DND-41 (cell line): ENCODE data around the gene POLR3B.

Experiments used
- ATAC-seq: fragments of 200-7000 bp; cut with Tn5 transposase; 3 replicates; pipeline ENCODE4 v1.9.1; 2021; ENCODE audit warnings: low read depth; ENCODE audit not compliant: insufficient read depth
- DNase-seq: peaks from one replicate; pipeline ENCODE4 v3.0.0-alpha.2; 2020
- H2AFZ ChIP-seq: 2 replicates; pipeline ENCODE4 v1.6.0; 2012; ENCODE audit warnings: low read depth, low read length
- H3K27ac ChIP-seq: 2 replicates; pipeline ENCODE4 v1.5.1; 2012; ENCODE audit warnings: low read length, inconsistent platforms
- H3K27me3 ChIP-seq: fragments of 200-600 bp; sonication (generic); 2 replicates; pipeline ENCODE4 v1.6.0; 2012; ENCODE audit warnings: low read length, mild to moderate bottlenecking, inconsistent platforms; ENCODE audit not compliant: insufficient read depth, poor library complexity
- H3K36me3 ChIP-seq: 2 replicates; pipeline ENCODE4 v1.5.1; 2012; ENCODE audit warnings: low read length, inconsistent platforms; ENCODE audit not compliant: insufficient read depth
- H3K4me1 ChIP-seq: 2 replicates; pipeline ENCODE4 v1.5.1; 2012; ENCODE audit warnings: mild to moderate bottlenecking, low read length; ENCODE audit not compliant: insufficient read depth
- H3K4me2 ChIP-seq: 2 replicates; pipeline ENCODE4 v1.6.0; 2012; ENCODE audit warnings: mild to moderate bottlenecking, moderate library complexity, low read length, inconsistent platforms; ENCODE audit not compliant: insufficient read depth
- H3K4me3 ChIP-seq, 2 experiments: fragments of 200-600 bp in 1 of 2; shearing (Covaris generic) in 1 of 2; 2 replicates each; pipeline ENCODE4 v1.5.1; 2012 to 2016; ENCODE audit warnings: inconsistent platforms in 2 of 2, low read length in 2 of 2, mild to moderate bottlenecking in 2 of 2, low read depth in 1 of 2, moderate library complexity in 1 of 2
- H3K79me2 ChIP-seq: 2 replicates; pipeline ENCODE4 v1.6.0; 2012; ENCODE audit warnings: low read length, inconsistent platforms; ENCODE audit not compliant: insufficient read depth
- H3K9ac ChIP-seq: 2 replicates; pipeline ENCODE4 v1.6.0; 2012; ENCODE audit warnings: low read depth, mild to moderate bottlenecking, inconsistent platforms, low read length, moderate library complexity
- H3K9me3 ChIP-seq: 2 replicates; pipeline ENCODE4 v1.5.1; 2012; ENCODE audit warnings: low read length, moderate library complexity, mild to moderate bottlenecking, inconsistent platforms; ENCODE audit not compliant: insufficient read depth, severe bottlenecking
- H4K20me1 ChIP-seq: 2 replicates; pipeline ENCODE4 v1.6.0; 2012; ENCODE audit warnings: low read length; ENCODE audit not compliant: insufficient read depth
- CTCF ChIP-seq: IDR thresholded peaks from 2 replicates; pipeline ENCODE4 v1.5.1; 2012; ENCODE audit warnings: borderline replicate concordance, low read length, moderate library complexity, mild to moderate bottlenecking; ENCODE audit not compliant: poor library complexity, severe bottlenecking; ENCODE audit errors: extremely low read depth
- EZH2 ChIP-seq: IDR thresholded peaks from 3 replicates; pipeline ENCODE4 v1.6.1; 2012; ENCODE audit warnings: borderline replicate concordance, low read depth, mild to moderate bottlenecking, moderate library complexity, low read length, inconsistent platforms; ENCODE audit not compliant: severe bottlenecking

The POLR3B gene

GRCh38 chr12:106522708-106523107 is 165.2 kb downstream of the POLR3B start:
- no peak for ATAC-seq
- H3K4me1 ChIP-seq, result no peaks in the 10 kb centered on the region
- H4K20me1 ChIP-seq, result no peaks in the 10 kb centered on the region
- peaks cover 2% of the 10 kb centered on the region for H3K27me3 ChIP-seq
- no peak overlapping the region for H3K4me3 ChIP-seq
- H3K9me3 ChIP-seq, result no peaks in the 10 kb centered on the region
- no peak overlapping the region for H3K27ac ChIP-seq
- no peak overlapping the region for H2AFZ ChIP-seq
- no peak for DNase-seq
- H3K36me3 ChIP-seq, result no peaks in the 10 kb centered on the region
- H3K79me2 ChIP-seq, result no peaks in the 10 kb centered on the region
- H3K4me2 ChIP-seq, result no peak overlapping the region
- TF ChIP-seq EZH2, result no peak
- no peak for TF ChIP-seq CTCF
- no peak overlapping the region for H3K9ac ChIP-seq

GRCh38 chr12:106527356-106527755 is 169.8 kb downstream of the POLR3B start:
- ATAC-seq (no peak), DNase-seq (no peak)
- TF ChIP-seq CTCF (no peak), EZH2 (no peak)
- no peak overlapping the region for H3K9ac ChIP-seq
- no peaks in the 10 kb centered on the region for H4K20me1 ChIP-seq
- no peak overlapping the region for H2AFZ ChIP-seq
- no peak overlapping the region for H3K4me2 ChIP-seq
- no peak overlapping the region for H3K4me3 ChIP-seq
- H3K9me3 ChIP-seq, result no peaks in the 10 kb centered on the region
- H3K27ac ChIP-seq, result no peak overlapping the region
- H3K79me2 ChIP-seq, result no peaks in the 10 kb centered on the region
- no peaks in the 10 kb centered on the region for H3K4me1 ChIP-seq
- H3K36me3 ChIP-seq, result no peaks in the 10 kb centered on the region
- peaks cover 2% of the 10 kb centered on the region for H3K27me3 ChIP-seq

GRCh38 chr12:106541201-106541600 is 183.7 kb downstream of the POLR3B start:
- Histone ChIP-seq H3K36me3 (no peaks in the 10 kb centered on the region), H3K79me2 (no peaks in the 10 kb centered on the region), H3K4me3 (no peak overlapping the region), H3K9me3 (no peaks in the 10 kb centered on the region), H3K4me2 (no peak overlapping the region), H4K20me1 (no peaks in the 10 kb centered on the region), H3K27me3 (no peaks in the 10 kb centered on the region), H3K27ac (no peak overlapping the region), H2AFZ (no peak overlapping the region), H3K4me1 (no peaks in the 10 kb centered on the region), H3K9ac (no peak overlapping the region)
- DNase-seq, result no peak
- TF ChIP-seq CTCF, result no peak
- no peak for TF ChIP-seq EZH2
- ATAC-seq, result no peak

GRCh38 chr12:106551410-106551809 is 193.9 kb downstream of the POLR3B start:
- no peak for DNase-seq
- TF ChIP-seq CTCF, result no peak
- TF ChIP-seq EZH2, result no peak

More at GRCh38 chr12:106551410-106551809, 193.9 kb downstream of the POLR3B start:
- Histone ChIP-seq H3K4me2 (no peak overlapping the region), H3K4me3 (no peak overlapping the region), H3K4me1 (no peaks in the 10 kb centered on the region), H3K27me3 (no peaks in the 10 kb centered on the region), H3K9ac (no peak overlapping the region), H3K36me3 (no peaks in the 10 kb centered on the region), H3K27ac (no peak overlapping the region), H3K79me2 (no peaks in the 10 kb centered on the region), H3K9me3 (peaks cover 5% of the 10 kb centered on the region), H2AFZ (no peak overlapping the region), H4K20me1 (no peaks in the 10 kb centered on the region)
- no peak for ATAC-seq
